ENCODE measurements around the gene MAP3K4.

The MAP3K4 gene

DNA sequence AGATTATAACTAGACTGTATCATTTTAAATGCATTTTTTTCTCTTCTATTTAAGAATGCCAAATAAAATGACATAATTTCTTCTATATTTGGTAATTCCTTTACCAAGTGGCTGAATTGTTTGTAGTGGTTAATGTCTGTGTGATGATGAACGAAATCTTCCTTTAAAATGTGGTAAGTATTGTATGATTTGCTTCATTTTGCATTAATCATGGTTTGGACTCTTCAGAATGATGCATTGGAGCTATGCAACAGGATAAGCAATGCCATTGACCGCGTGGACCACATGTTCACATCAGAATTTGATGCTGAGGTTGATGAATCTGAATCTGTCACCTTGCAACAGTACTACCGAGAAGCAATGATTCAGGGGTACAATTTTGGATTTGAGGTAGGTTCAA is 99.6 kb downstream of the MAP3K4 start:
- ATAC-seq = no peak
- TF ChIP-seq ZNF8 (CRISPR knock-in tag; IDR thresholded peaks at IDR 0.05) (no peak), ZNF565 (CRISPR knock-in tag; conservative IDR thresholded peaks at IDR 0.05; ENCODE audit: low read depth) (no peak), ISL1 (CRISPR knock-in tag; IDR thresholded peaks at IDR 0.05) (no peak), ESRRG (CRISPR knock-in tag; IDR thresholded peaks at IDR 0.05) (no peak), BACH2 (CRISPR knock-in tag; IDR thresholded peaks at IDR 0.05; ENCODE audit: borderline replicate concordance) (no peak), ARNTL (CRISPR knock-in tag; IDR thresholded peaks at IDR 0.05; ENCODE audit: borderline replicate concordance, low read depth) (no peak), ZC3H10 (CRISPR knock-in tag; IDR thresholded peaks at IDR 0.05) (no peak), TCF4 (CRISPR knock-in tag; IDR thresholded peaks at IDR 0.05; ENCODE audit: borderline replicate concordance) (no peak), ZNF70 (CRISPR knock-in tag; IDR thresholded peaks at IDR 0.05) (no peak), TOX (CRISPR knock-in tag; IDR thresholded peaks at IDR 0.05; ENCODE audit: borderline replicate concordance) (no peak), CREB5 (CRISPR knock-in tag; IDR thresholded peaks at IDR 0.05; ENCODE audit: low read depth) (no peak), CSDC2 (CRISPR knock-in tag; IDR thresholded peaks at IDR 0.05) (no peak), ZFP30 (CRISPR knock-in tag; IDR thresholded peaks at IDR 0.05) (no peak), RARB (CRISPR knock-in tag; IDR thresholded peaks at IDR 0.05) (no peak), ZFP3 (CRISPR knock-in tag; IDR thresholded peaks at IDR 0.05) (no peak), OSR1 (CRISPR knock-in tag; IDR thresholded peaks at IDR 0.05) (no peak)
- TF ChIP-seq, protein P1, sequence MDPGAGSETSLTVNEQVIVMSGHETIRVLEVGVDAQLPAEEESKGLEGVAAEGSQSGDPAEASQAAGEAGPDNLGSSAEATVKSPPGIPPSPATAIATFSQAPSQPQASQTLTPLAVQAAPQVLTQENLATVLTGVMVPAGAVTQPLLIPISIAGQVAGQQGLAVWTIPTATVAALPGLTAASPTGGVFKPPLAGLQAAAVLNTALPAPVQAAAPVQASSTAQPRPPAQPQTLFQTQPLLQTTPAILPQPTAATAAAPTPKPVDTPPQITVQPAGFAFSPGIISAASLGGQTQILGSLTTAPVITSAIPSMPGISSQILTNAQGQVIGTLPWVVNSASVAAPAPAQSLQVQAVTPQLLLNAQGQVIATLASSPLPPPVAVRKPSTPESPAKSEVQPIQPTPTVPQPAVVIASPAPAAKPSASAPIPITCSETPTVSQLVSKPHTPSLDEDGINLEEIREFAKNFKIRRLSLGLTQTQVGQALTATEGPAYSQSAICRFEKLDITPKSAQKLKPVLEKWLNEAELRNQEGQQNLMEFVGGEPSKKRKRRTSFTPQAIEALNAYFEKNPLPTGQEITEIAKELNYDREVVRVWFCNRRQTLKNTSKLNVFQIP (CRISPR knock-in tag; IDR thresholded peaks at IDR 0.05; ENCODE audit: borderline replicate concordance, low read depth) = no peak
- TF ChIP-seq, protein P2, sequence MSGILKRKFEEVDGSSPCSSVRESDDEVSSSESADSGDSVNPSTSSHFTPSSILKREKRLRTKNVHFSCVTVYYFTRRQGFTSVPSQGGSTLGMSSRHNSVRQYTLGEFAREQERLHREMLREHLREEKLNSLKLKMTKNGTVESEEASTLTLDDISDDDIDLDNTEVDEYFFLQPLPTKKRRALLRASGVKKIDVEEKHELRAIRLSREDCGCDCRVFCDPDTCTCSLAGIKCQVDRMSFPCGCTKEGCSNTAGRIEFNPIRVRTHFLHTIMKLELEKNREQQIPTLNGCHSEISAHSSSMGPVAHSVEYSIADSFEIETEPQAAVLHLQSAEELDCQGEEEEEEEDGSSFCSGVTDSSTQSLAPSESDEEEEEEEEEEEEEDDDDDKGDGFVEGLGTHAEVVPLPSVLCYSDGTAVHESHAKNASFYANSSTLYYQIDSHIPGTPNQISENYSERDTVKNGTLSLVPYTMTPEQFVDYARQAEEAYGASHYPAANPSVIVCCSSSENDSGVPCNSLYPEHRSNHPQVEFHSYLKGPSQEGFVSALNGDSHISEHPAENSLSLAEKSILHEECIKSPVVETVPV (CRISPR knock-in tag; IDR thresholded peaks at IDR 0.05) = no peak

- ATAC-seq = no peak
Observed at GRCh38 chr6:161091972-161092701, 100.6 kb downstream of the MAP3K4 start.

DNA sequence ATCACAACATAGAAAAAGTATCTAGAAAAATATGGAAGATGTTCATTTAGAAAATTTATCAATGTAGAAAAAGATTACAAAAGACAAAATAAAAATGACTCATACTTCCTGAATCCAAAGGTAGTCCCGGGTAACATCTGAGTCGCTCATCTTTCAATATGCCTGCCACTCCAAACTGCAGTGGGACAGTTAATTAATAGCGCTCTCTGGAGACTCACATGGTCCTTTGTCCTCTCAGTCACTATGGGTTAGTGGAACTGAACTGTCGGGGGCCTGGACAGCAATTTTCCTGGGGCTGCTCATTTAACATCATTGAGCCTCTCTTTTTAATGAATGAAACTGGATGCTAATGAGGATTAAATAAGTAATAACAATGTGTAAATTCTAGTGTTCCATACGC is 103.4 kb downstream of the MAP3K4 start:
- ATAC-seq = no peak
- TF ChIP-seq CREB5 (CRISPR knock-in tag; IDR thresholded peaks at IDR 0.05; ENCODE audit: low read depth) = no peak
- no peak for TF ChIP-seq ZFP30 (CRISPR knock-in tag; IDR thresholded peaks at IDR 0.05)
- no peak for TF ChIP-seq TCF4 (CRISPR knock-in tag; IDR thresholded peaks at IDR 0.05; ENCODE audit: borderline replicate concordance)
- TF ChIP-seq ARNTL (CRISPR knock-in tag; IDR thresholded peaks at IDR 0.05; ENCODE audit: borderline replicate concordance, low read depth) = no peak
- TF ChIP-seq RARB (CRISPR knock-in tag; IDR thresholded peaks at IDR 0.05) = no peak
- no peak for TF ChIP-seq ZNF70 (CRISPR knock-in tag; IDR thresholded peaks at IDR 0.05)
- TF ChIP-seq PPARA (CRISPR knock-in tag; IDR thresholded peaks at IDR 0.05; ENCODE audit: borderline replicate concordance) = no peak
- TF ChIP-seq, protein P3, sequence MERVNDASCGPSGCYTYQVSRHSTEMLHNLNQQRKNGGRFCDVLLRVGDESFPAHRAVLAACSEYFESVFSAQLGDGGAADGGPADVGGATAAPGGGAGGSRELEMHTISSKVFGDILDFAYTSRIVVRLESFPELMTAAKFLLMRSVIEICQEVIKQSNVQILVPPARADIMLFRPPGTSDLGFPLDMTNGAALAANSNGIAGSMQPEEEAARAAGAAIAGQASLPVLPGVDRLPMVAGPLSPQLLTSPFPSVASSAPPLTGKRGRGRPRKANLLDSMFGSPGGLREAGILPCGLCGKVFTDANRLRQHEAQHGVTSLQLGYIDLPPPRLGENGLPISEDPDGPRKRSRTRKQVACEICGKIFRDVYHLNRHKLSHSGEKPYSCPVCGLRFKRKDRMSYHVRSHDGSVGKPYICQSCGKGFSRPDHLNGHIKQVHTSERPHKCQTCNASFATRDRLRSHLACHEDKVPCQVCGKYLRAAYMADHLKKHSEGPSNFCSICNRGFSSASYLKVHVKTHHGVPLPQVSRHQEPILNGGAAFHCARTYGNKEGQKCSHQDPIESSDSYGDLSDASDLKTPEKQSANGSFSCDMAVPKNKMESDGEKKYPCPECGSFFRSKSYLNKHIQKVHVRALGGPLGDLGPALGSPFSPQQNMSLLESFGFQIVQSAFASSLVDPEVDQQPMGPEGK (CRISPR knock-in tag; IDR thresholded peaks at IDR 0.05; ENCODE audit: borderline replicate concordance) = no peak
- TF ChIP-seq, protein P2 (CRISPR knock-in tag; IDR thresholded peaks at IDR 0.05) = no peak
- no peak for TF ChIP-seq TOX (CRISPR knock-in tag; IDR thresholded peaks at IDR 0.05; ENCODE audit: borderline replicate concordance)
- TF ChIP-seq ZC3H10 (CRISPR knock-in tag; IDR thresholded peaks at IDR 0.05) = no peak
- no peak for TF ChIP-seq BACH2 (CRISPR knock-in tag; IDR thresholded peaks at IDR 0.05; ENCODE audit: borderline replicate concordance)
- TF ChIP-seq, protein P1 (CRISPR knock-in tag; IDR thresholded peaks at IDR 0.05; ENCODE audit: borderline replicate concordance, low read depth) = no peak
- no peak for TF ChIP-seq GLIS3 (CRISPR knock-in tag; IDR thresholded peaks at IDR 0.05)
- no peak for TF ChIP-seq ESRRG (CRISPR knock-in tag; IDR thresholded peaks at IDR 0.05)
- no peak for TF ChIP-seq ISL1 (CRISPR knock-in tag; IDR thresholded peaks at IDR 0.05)
- TF ChIP-seq ZNF565 (CRISPR knock-in tag; conservative IDR thresholded peaks at IDR 0.05; ENCODE audit: low read depth) = no peak
- TF ChIP-seq ZFP3 (CRISPR knock-in tag; IDR thresholded peaks at IDR 0.05) = no peak

More at GRCh38 chr6:161091972-161092701, 100.6 kb downstream of the MAP3K4 start:
- TF ChIP-seq GLIS3 (CRISPR knock-in tag; IDR thresholded peaks at IDR 0.05) (no peak), ESRRG (CRISPR knock-in tag; IDR thresholded peaks at IDR 0.05) (no peak), SNAI2 (CRISPR knock-in tag; IDR thresholded peaks at IDR 0.05) (no peak)
- TF ChIP-seq, protein P2 (CRISPR knock-in tag; IDR thresholded peaks at IDR 0.05) = no peak
